ENCODE measurements around the gene AOAH.
"Not testable (repeated sequence)": the region's sequence is repeated elsewhere in the genome, so short reads cannot be mapped to it uniquely, and the experiment has no call there.

Gene AOAH

GRCh38 chr7:36506130-36506798, 218.0 kb downstream of the AOAH start:
- H3K9me3 ChIP-seq (ENCODE audit: severe bottlenecking) = peaks cover 3% of the 10 kb centered on the region
- no peak overlapping the region for H3K4me3 ChIP-seq (ENCODE audit: low read depth, low read length)
- no peaks in the 10 kb centered on the region for H3K27me3 ChIP-seq (ENCODE audit: insufficient read depth, low read depth, severe bottlenecking)
- no peak for TF ChIP-seq CTCF (IDR thresholded peaks at IDR 0.05; ENCODE audit: low read depth, low read length)
- H3K36me3 ChIP-seq = no peaks in the 10 kb centered on the region
- DNase-seq = no peak
- no peak overlapping the region for H3K27ac ChIP-seq

- H3K9me3 ChIP-seq (ENCODE audit: severe bottlenecking); H3K36me3 ChIP-seq; H3K27ac ChIP-seq; H3K27me3 ChIP-seq (ENCODE audit: insufficient read depth, low read depth, severe bottlenecking); DNase-seq; H3K4me3 ChIP-seq (ENCODE audit: low read depth, low read length): not testable (repeated sequence)
These were observed 219.7 kb downstream of the AOAH start for GRCh38 chr7:36504617-36505016.

- H3K4me3 ChIP-seq (ENCODE audit: low read depth, low read length); H3K27ac ChIP-seq; DNase-seq; H3K27me3 ChIP-seq (ENCODE audit: insufficient read depth, low read depth, severe bottlenecking); H3K36me3 ChIP-seq; H3K9me3 ChIP-seq (ENCODE audit: severe bottlenecking): not testable (repeated sequence)
These were observed 220.1 kb downstream of the AOAH start for GRCh38 chr7:36504216-36504615.

- Histone ChIP-seq H3K4me3 (ENCODE audit: low read depth, low read length) (no peak overlapping the region), H3K27me3 (ENCODE audit: insufficient read depth, low read depth, severe bottlenecking) (no peaks in the 10 kb centered on the region), H3K27ac (no peak overlapping the region), H3K9me3 (ENCODE audit: severe bottlenecking) (no peaks in the 10 kb centered on the region), H3K36me3 (no peaks in the 10 kb centered on the region)
- DNase-seq = no peak
- no peak for TF ChIP-seq CTCF (IDR thresholded peaks at IDR 0.05; ENCODE audit: low read depth, low read length)
These were observed 226.5 kb downstream of the AOAH start for GRCh38 chr7:36497775-36498174.

- not testable (repeated sequence) for H3K4me3 ChIP-seq (ENCODE audit: low read depth, low read length); H3K27ac ChIP-seq; H3K36me3 ChIP-seq; H3K27me3 ChIP-seq (ENCODE audit: insufficient read depth, low read depth, severe bottlenecking); H3K9me3 ChIP-seq (ENCODE audit: severe bottlenecking); DNase-seq
These were observed 227.1 kb downstream of the AOAH start for GRCh38 chr7:36497176-36497575.

GRCh38 chr7:36496576-36496975, 227.7 kb downstream of the AOAH start:
- TF ChIP-seq CTCF (IDR thresholded peaks at IDR 0.05; ENCODE audit: low read depth, low read length) = no peak
- Histone ChIP-seq H3K9me3 (ENCODE audit: severe bottlenecking) (no peaks in the 10 kb centered on the region), H3K27ac (no peak overlapping the region), H3K36me3 (no peaks in the 10 kb centered on the region), H3K4me3 (ENCODE audit: low read depth, low read length) (no peak overlapping the region), H3K27me3 (ENCODE audit: insufficient read depth, low read depth, severe bottlenecking) (no peaks in the 10 kb centered on the region)
- DNase-seq = no peak

- Histone ChIP-seq H3K36me3 (no peaks in the 10 kb centered on the region), H3K27me3 (ENCODE audit: insufficient read depth, low read depth, severe bottlenecking) (no peaks in the 10 kb centered on the region), H3K4me3 (ENCODE audit: low read depth, low read length) (no peak overlapping the region), H3K9me3 (ENCODE audit: severe bottlenecking) (no peaks in the 10 kb centered on the region), H3K27ac (no peak overlapping the region)
- TF ChIP-seq CTCF (IDR thresholded peaks at IDR 0.05; ENCODE audit: low read depth, low read length) = no peak
- no peak for DNase-seq
These were observed 233.0 kb downstream of the AOAH start for GRCh38 chr7:36491317-36491716.

Measured in WERI-Rb-1 (cell line).